Measurements from ENCODE around the gene TLCD1.

Gene TLCD1

DNA sequence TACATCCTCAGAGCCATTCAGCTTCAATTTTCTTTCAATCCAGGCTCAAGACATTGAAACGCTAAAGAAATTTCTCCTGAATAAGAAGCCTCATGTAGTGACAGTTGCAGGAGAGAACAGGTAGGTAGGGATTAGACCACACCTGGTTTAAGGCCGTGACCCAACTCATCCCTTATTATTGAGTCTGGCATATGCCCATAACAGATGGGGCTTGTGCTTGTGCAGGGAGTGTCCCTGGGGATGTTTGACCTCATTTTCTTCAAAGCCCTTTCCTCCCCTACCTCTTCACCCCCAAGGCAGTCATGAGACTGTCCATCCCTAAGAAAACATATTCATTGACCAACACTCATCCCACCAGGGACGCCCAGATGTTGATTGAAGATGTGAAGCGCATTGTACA is 39.7 kb downstream of the TLCD1 start:
- no peak overlapping the region for H3K4me3 ChIP-seq (ENCODE audit: low read length)
- no peak for DNase-seq (ENCODE audit: low read depth)
- TF ChIP-seq CTCF (IDR thresholded peaks at IDR 0.05; ENCODE audit: insufficient read depth, low read depth, low read length, missing control alignments) = no peak

GRCh38 chr17:28685366-28685765 is 40.7 kb downstream of the TLCD1 start:
- TF ChIP-seq CTCF (IDR thresholded peaks at IDR 0.05; ENCODE audit: insufficient read depth, low read depth, low read length, missing control alignments) = no peak
- DNase-seq (ENCODE audit: low read depth) = no peak
- no peak overlapping the region for H3K4me3 ChIP-seq (ENCODE audit: low read length)

GRCh38 chr17:28684963-28685362 is 41.1 kb downstream of the TLCD1 start:
- no peak for DNase-seq (ENCODE audit: low read depth)
- peak; percentile 34 for TF ChIP-seq CTCF (IDR thresholded peaks at IDR 0.05; ENCODE audit: insufficient read depth, low read depth, low read length, missing control alignments)
- H3K4me3 ChIP-seq (ENCODE audit: low read length) = no peak overlapping the region

- DNase-seq (ENCODE audit: low read depth) = no peak
- no peak for TF ChIP-seq CTCF (IDR thresholded peaks at IDR 0.05; ENCODE audit: insufficient read depth, low read depth, low read length, missing control alignments)
- H3K4me3 ChIP-seq (ENCODE audit: low read length) = no peak overlapping the region
These were observed 43.4 kb downstream of the TLCD1 start for GRCh38 chr17:28682655-28683054.

DNA sequence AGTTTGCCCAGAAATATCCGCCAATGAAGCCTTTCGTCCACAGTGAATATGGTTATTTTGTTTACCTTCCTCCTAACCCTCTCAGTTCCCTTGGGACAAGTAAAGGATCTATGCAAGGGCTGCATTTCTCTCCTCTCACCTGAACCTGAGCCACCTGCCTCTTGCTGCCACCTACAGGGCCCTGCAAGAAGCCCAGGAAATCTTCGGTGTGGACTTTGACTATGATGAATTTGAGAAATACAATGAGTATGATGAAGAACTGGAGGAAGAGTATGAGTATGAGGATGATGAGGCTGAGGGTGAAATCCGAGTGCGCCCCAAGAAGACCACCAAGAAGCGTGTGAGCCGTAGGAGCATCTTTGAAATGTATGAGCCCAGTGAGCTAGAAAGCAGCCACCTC is 50.1 kb downstream of the TLCD1 start:
- peak; percentile 54 for DNase-seq (ENCODE audit: low read depth)
- peak; percentile 70 for TF ChIP-seq CTCF (IDR thresholded peaks at IDR 0.05; ENCODE audit: insufficient read depth, low read depth, low read length, missing control alignments)
- no peak overlapping the region for H3K4me3 ChIP-seq (ENCODE audit: low read length)

DNA sequence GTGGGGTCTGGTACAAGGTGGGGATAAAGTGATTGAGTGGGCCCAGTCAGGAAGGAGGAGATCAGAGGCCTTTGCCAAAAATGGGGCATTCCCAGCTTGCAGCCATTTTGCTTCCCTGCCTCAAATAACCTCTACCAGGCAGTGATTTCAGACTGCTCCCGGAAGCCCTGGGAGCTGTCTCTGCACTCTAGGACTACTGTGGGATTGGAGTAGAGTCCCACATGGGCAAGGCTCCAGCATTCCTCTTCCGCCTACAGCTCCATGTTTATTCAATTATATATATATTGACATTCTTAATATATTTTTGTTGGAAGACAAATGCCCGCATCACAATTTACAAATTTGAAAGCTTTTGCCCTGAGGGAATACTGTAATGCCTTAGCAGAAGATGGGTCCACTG is 50.5 kb downstream of the TLCD1 start:
- no peak for TF ChIP-seq CTCF (IDR thresholded peaks at IDR 0.05; ENCODE audit: insufficient read depth, low read depth, low read length, missing control alignments)

More for the DNA sequence above, 50.5 kb downstream of the TLCD1 start:
- no peak overlapping the region for H3K4me3 ChIP-seq (ENCODE audit: low read length)
- no peak for DNase-seq (ENCODE audit: low read depth)
